Mucosa of rectum (tissue), 2 donors: ENCODE data around the gene WEE1.
"Not testable (repeated sequence)": the region's sequence is repeated elsewhere in the genome, so short reads cannot be mapped to it uniquely, and the experiment has no call there.

Source experiments
- H3K27ac ChIP-seq, 2 donors: one replicate each; pipeline ENCODE4 v1.7.0; 2013; ENCODE audit warnings: inconsistent platforms in 2 of 2, low read depth in 2 of 2, low read length in 2 of 2
- H3K27me3 ChIP-seq, 2 donors: one replicate each; pipeline ENCODE4 v1.7.0; 2013; ENCODE audit warnings: low read length in 2 of 2; ENCODE audit not compliant: control insufficient read depth in 2 of 2, insufficient read depth in 2 of 2
- H3K36me3 ChIP-seq, 2 donors: one replicate each; pipeline ENCODE4 v1.7.0; 2013; ENCODE audit warnings: low read length in 2 of 2; ENCODE audit not compliant: control insufficient read depth in 2 of 2, insufficient read depth in 2 of 2
- H3K4me1 ChIP-seq, 2 donors: one replicate each; pipeline ENCODE4 v1.7.0; 2013; ENCODE audit warnings: low read length in 2 of 2, mild to moderate bottlenecking in 1 of 2; ENCODE audit not compliant: control insufficient read depth in 2 of 2, insufficient read depth in 2 of 2
- H3K4me3 ChIP-seq, 2 donors: one replicate each; pipeline ENCODE4 v1.7.0; 2013; ENCODE audit warnings: low read length in 2 of 2
- H3K9ac ChIP-seq, 2 donors: one replicate each; pipeline ENCODE4 v1.7.0; 2013; ENCODE audit warnings: low read length in 2 of 2, low read depth in 1 of 2, mild to moderate bottlenecking in 1 of 2
- H3K9me3 ChIP-seq, 2 donors: one replicate each; pipeline ENCODE4 v1.7.0; 2013; ENCODE audit warnings: low read length in 2 of 2; ENCODE audit not compliant: control insufficient read depth in 2 of 2
- donor health status: healthy.
- donor health status: Normal muscosa, but diverticular disease.

WEE1 gene

GRCh38 chr11:9533058-9533457, 40.4 kb upstream of the WEE1 start:
- H3K27me3 ChIP-seq: no peaks in the 10 kb centered on the region
- H3K9ac ChIP-seq: no peak overlapping the region
- no peak overlapping the region for H3K4me3 ChIP-seq
- no peak overlapping the region for H3K27ac ChIP-seq
- no peaks in the 10 kb centered on the region for H3K36me3 ChIP-seq
- H3K4me1 ChIP-seq: peaks cover 10 to 20% of the 10 kb centered on the region in 2 donors
- no peaks in the 10 kb centered on the region for H3K9me3 ChIP-seq

DNA sequence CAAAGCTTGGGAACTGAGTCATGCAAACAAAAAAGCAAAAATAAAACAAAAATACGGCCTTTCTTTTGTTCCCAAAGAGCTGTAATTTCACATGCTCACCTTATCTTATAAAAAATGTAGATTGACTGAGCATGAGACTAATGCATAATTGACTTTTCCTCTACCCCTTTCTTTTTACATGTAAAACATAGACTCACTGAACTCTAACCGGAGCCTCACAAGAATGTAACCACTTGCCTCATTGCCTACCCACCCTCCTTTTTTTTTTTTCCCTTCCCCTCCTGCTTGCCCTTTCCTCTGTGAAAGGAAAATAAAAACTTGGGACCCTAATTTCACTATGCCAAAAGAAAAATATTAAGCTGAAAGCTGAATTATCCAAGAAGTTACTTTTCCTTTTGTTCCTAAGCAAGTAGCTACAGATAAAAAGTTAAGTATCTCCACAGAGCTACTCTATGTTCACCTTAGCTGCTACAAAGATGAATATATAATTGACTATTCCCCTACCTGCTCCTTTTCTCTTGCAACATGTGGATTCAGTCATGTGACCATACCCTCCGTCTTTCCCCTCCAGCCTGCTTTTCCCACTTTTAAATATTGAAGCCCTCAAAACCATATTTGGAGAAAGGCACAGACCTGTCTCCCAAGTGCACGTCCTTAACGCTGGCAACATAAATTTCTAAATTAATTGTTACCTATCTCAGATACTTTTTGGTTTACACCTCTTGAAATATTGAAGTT, 39.6 kb upstream of the WEE1 start:
- Histone ChIP-seq H3K9ac (no peak overlapping the region), H3K9me3 (no peaks in the 10 kb centered on the region), H3K4me1 (peaks cover 8 to 17% of the 10 kb centered on the region in 2 donors), H3K27ac (no peak overlapping the region), H3K36me3 (no peaks in the 10 kb centered on the region), H3K27me3 (no peaks in the 10 kb centered on the region), H3K4me3 (no peak overlapping the region)

- no peak overlapping the region for H3K27ac ChIP-seq
- H3K36me3 ChIP-seq: no peaks in the 10 kb centered on the region
- H3K27me3 ChIP-seq: no peaks in the 10 kb centered on the region
- H3K9me3 ChIP-seq: no peaks in the 10 kb centered on the region
- peaks cover 0 to 8% of the 10 kb centered on the region in 2 donors for H3K4me1 ChIP-seq
- H3K4me3 ChIP-seq: no peak overlapping the region
- no peak overlapping the region for H3K9ac ChIP-seq
Measured at GRCh38 chr11:9535189-9535781, 38.2 kb upstream of the WEE1 start.

DNA sequence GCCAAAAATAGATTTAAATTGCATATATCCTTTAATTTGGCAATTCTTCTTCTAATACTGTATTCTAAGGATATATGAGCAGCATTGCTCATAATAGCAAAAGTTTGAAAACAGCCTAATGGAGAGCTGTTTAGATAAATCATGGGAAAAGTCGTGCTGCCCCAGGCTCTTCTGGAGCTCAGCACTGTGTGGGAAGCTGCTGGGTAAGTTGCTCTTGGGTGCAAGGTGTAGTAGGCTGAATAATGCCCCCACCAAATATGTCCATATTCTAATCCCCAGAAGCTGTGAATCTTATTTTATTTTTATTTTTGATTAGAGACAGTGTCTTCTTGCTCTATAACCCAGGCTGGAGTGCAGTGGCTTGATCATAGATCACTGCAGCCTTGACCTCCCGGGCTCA, 34.9 kb upstream of the WEE1 start:
- Histone ChIP-seq H3K9ac (no peak overlapping the region), H3K27me3 (no peaks in the 10 kb centered on the region), H3K36me3 (no peaks in the 10 kb centered on the region), H3K4me3 (no peak overlapping the region), H3K27ac (no peak overlapping the region), H3K4me1 (no peaks in the 10 kb centered on the region), H3K9me3 (no peaks in the 10 kb centered on the region)

DNA sequence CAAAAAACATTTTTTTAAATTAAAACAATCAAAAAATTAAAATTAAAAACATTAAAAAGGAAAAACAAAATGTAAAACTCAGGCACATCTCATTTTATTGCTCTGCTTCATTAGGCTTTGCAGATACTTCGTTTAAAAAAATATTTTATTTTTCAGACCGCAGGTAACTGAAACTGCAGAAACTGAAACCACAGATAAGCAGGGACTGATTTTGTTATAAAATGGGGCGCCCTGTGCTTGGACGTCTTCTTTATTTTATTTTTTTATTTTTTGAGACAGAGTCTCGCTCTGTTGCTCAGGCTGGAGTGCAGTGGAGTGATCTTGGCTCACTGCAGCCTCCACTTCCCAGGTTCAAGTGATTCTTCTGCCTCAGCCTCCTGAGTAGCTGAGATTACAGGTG, 24.3 kb upstream of the WEE1 start:
- H3K36me3 ChIP-seq, H3K27ac ChIP-seq: not testable (repeated sequence)

GRCh38 chr11:9550191-9550628, 23.3 kb upstream of the WEE1 start:
- Histone ChIP-seq H3K27me3 (no peaks in the 10 kb centered on the region), H3K4me3 (no peak overlapping the region), H3K9ac (no peak overlapping the region), H3K9me3 (no peaks in the 10 kb centered on the region), H3K27ac (no peak overlapping the region), H3K36me3 (no peaks in the 10 kb centered on the region), H3K4me1 (no peaks in the 10 kb centered on the region)

More for the DNA sequence above, 24.3 kb upstream of the WEE1 start:
- not testable (repeated sequence) for H3K4me3 ChIP-seq, H3K27me3 ChIP-seq, H3K9ac ChIP-seq, H3K4me1 ChIP-seq, H3K9me3 ChIP-seq

DNA sequence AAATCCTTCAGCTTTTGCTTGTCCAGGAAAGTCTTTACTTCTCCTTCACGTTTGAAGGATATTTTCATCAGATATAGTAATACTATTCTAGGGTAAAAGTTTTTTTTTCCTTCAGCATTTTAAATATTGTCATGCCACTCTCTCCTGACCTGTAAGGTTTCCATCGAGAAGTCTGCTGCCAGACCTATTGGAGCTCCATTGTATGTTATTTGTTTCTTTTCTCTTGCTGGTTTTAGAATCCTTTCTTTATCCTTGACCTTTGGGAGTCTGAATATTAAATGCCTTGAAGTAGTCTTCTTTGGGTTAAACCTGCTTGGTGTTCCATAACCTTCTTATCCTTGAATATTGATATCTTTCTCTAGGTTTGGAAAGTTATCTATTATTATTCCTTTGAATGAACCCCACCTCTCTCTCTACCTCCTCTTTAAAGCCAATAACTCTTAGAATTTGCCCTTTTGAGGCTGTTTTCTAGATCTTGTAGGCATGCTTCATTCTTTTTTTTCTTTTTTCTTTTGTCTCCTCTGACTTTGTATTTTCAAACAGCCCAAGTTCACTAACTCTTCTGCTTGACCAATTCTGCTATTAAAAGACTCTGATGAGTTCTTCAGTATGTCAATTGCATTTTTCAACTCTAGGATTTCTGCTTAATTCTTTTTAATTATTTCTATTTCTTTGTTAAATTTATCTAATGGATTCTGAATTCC, 12.0 kb upstream of the WEE1 start:
- no peaks in the 10 kb centered on the region for H3K36me3 ChIP-seq
- H3K4me3 ChIP-seq: no peak overlapping the region
- H3K27ac ChIP-seq: no peak overlapping the region
- H3K4me1 ChIP-seq: peaks cover 3 to 12% of the 10 kb centered on the region in 2 donors
- no peaks in the 10 kb centered on the region for H3K9me3 ChIP-seq
- H3K9ac ChIP-seq: no peak overlapping the region
- no peaks in the 10 kb centered on the region for H3K27me3 ChIP-seq

DNA sequence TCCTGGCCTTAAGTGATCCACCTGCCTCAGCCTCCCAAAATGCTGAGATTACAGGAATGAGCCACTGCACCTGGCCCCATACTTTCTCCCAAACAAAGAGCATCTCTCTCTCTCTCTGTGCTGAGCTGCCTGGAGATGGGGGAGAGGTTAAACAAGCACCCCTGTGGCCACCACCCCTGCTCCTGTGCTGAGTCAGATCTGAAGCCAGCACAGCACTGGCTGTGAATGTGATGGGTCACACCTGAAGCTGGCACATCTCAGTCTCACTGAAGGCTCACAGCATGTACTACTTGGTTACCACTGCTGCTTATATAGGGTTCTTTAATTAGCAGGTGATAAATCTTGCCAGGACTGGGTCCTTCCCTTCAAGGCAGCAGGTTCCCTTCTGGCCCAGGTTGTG, 10.8 kb upstream of the WEE1 start:
- Histone ChIP-seq H3K36me3 (no peaks in the 10 kb centered on the region), H3K4me1 (peaks cover 3 to 13% of the 10 kb centered on the region in 2 donors), H3K9me3 (no peaks in the 10 kb centered on the region), H3K27me3 (no peaks in the 10 kb centered on the region), H3K4me3 (no peak overlapping the region), H3K9ac (no peak overlapping the region), H3K27ac (no peak overlapping the region)

- Histone ChIP-seq H3K27me3 (no peaks in the 10 kb centered on the region), H3K4me3 (no peak overlapping the region), H3K4me1 (peaks cover 6 to 17% of the 10 kb centered on the region in 2 donors), H3K27ac (no peak overlapping the region), H3K9ac (no peak overlapping the region), H3K36me3 (no peaks in the 10 kb centered on the region), H3K9me3 (no peaks in the 10 kb centered on the region)
Measured at GRCh38 chr11:9563196-9563730, 10.2 kb upstream of the WEE1 start.
